Left ventricle myocardium superior (tissue), 1 donor: ENCODE data around the gene GALNT2. TPM values are rescaled to one million over a fixed set of nuclear protein-coding genes. Genes with fewer than 3 reads are reported as not detected.

Experiments
- ATAC-seq: fragments of 200-7000 bp; cut with Tn5 transposase; one replicate; pipeline ENCODE4 v1.9.1; 2020; ENCODE audit warnings: mild to moderate bottlenecking, moderate library complexity
- DNase-seq: peaks from one replicate; pipeline ENCODE4 v3.0.0-alpha.2; 2020
- intact Hi-C: fragments of 100-400 bp; cut with micrococcal nuclease; formaldehyde crosslinking; loops from one replicate; pipeline ENCODE4 v1.11.0; 2022
- total RNA-seq: library from RNA; stranded (reverse); fragmentation: NEBNext Ultra II Directional; extraction: Animal tissue kit (Norgen Biotek cat#: 25700); gene quantifications from one replicate; pipeline ENCODE4 v1.2.1, GENCODE V29; 2021
- donor health status: DM: no; HTN: yes; CAD: no; lungs with severe emphysema.

The GALNT2 gene
- total RNA-seq, 1 donor from 2014 or later, result 22.0 TPM

DNA sequence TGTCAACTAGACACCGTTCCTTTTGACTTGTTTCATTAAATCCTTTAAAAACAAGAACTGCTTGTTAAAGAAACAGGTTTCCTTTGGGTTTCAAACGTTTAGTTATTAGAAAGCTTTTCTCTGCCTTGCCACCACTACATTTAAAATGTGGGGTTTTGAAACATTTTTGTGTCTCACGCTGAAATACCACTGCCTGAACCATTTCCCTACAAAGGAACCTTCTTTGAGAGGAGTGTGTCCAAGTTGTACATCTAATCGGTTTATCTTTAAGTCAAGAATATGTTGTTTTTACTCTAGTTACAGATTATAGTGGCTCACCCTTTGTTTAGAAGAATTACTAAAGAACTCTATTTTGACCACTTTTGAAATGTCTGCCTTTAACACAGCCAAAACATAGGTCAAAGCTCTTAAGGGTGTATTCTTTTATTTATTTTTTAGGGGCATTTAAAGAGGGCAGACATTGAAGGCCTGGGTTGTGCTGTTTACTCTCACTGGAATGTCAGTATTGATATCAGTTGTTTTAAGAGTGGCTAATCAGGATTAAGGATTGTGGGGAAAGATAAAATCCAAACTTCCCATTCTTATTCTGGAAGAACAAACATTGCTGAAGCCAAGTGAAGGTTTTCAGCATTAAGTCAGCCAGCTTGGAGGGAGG lies 143.4 kb downstream of the GALNT2 start:
- DNase-seq (no peak), ATAC-seq (no peak)
- intact Hi-C loops, result no loop called here

DNA sequence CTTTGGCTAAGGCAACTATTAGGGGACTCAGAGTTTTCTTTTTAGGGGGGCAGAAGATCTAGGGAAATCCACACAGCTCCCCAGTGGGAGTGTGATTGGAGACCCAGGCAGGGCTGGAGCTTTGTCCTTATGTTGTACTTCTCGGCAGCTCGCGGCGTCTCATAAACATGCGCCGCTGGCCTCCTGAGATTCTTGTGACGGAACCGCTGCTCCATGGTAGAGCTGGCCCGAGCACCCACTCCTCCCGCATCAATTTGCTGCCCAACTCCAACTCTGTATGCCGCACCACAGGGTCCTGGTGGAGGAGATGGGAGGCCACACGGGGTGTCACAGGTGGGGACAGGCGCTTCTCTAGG lies 143.9 kb downstream of the GALNT2 start:
- intact Hi-C loops, result no loop called here
- ATAC-seq (peak; percentile 47), DNase-seq (peak; percentile 53)

DNA sequence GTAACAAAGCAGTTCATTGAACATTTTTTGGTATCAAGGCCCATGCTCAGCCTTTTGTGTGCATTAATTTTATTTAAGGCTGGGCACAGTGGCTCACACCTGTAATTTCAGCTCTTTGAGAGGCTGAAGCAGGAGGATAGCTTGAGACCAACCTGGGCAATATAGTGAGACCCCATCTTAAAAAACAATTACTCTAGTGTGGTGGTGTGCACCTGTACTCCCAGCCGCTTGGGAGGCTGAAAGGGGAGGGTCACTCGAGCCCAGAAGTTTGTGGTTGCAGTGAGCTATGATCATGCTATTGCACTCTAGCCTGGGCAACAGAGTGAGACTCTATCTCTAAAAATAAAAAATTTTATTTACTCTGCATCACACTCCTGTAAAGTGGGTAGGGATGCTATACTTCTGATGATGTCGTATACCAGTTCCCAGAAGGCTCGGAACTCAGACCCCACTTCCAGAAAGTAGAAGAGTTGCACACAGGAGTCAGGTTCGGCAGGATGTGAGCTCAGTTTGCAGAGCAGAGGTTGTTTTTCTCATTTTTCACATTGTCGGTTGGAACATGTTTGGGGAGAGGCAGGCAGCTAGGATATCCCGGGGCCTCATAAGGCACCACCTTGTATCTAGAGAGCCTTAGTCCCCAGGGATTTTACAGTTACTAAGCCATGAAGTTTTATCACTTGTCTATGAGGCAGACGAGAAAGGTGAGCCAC lies 144.6 kb downstream of the GALNT2 start:
- DNase-seq, result no peak
- no peak for ATAC-seq
- intact Hi-C loops, result no loop called here

DNA sequence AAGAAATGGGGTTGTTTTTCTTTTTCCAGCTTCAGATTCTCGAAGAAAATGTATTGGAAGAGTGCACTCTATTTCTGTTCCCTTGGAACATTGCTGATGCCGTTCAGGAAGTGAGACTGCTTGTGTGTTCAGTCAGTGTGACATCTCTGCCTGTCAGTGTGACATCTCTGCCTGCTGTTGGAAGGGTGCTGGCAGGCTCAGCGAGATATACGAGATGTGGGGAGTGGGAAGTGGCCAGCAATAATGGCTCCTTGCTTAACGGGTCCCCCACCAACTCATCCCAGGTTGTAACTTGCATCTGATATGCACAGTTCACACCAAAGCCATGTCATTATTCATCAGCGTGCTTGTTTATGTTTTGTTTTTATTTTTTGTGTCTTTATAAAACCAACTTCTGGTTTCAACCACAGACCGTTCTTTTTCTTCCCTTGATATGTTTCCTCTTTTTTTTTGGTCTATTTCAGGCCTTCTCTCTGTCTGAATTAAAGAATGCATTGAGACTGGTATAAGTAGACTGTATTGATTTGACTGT lies 145.4 kb downstream of the GALNT2 start:
- ATAC-seq (no peak), DNase-seq (no peak)
- intact Hi-C loops, result no loop called here

DNA sequence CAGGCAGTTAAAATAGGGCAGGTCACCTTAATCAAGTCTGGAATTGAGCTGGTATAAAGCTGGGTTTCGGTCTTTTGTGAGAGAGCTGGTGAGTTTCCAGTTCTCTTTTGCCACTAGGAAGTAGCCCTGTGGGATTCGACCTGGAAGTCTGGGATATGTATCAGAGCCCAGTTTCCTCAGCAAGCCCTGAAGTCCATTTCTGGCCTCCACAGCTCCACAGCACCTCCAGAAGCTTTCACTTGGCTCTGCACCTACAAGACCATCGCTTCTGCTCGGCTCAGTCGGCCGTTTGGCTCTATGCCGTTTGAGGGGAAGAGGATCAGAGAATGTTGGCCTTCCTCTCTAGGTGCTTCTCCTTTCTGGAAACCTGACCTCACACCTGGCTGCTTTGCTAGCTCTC lies 148.0 kb downstream of the GALNT2 start:
- ATAC-seq, result peak; percentile 89
- intact Hi-C loops, result no loop called here
- peak; percentile 64 for DNase-seq

DNA sequence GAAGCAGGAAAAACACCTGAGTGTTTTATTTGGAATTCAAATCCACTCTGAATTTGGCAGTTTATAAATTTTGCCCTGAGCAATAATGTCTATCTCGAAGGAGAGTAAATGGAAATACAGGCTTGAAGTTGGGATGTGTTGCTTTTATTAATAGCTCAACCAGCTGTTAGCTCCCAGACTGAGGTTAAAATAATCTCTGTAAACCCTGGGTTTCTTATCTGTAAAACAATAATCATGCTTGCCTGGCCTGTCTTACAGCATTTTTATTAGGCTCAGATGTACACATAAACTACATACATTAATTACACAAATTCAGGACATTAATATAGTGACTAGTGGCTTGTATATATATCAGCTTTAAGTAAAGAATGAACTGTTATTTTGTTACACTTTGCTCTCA lies 148.5 kb downstream of the GALNT2 start:
- DNase-seq (no peak), ATAC-seq (peak; percentile 24)
- intact Hi-C loops, result no loop called here

DNA sequence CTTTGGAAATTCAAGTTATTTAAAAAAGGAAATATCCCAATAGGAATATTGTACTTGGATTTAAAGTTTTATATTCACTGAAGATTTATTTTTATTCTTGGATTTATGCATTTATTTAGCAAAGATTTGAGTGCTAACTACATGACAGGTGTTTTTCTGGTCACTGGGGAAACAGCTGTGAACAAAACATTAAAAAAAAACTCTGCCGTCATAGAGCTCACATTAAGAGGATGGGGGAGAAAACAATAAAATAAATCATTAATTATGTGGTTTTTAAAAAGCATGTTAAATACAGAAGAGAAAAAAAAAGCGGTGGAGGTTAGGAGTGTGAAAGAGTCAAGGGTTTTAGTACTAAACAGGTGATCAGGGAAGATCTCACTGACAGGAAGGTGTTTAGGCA lies 149.9 kb downstream of the GALNT2 start:
- ATAC-seq (no peak), DNase-seq (no peak)
- intact Hi-C loops, result no loop called here

DNA sequence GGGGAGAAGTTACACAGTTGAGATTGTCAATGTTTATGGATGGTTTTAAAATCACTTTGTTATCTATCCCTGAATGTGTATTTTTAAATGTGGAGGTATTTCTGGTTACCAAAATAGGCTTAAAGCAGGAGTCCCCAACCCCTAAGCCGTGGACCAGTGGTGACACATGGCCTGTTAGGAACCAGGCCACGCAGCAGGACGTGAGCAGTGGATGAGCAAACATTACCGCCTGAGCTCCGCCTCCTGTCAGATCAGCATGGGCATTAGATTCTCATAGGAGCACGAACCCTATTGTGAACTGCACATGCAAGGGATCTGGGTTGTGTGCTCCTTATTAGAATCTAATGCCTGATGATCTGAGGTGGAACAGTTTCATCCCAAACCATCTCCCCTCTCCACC lies 151.6 kb downstream of the GALNT2 start:
- DNase-seq, result no peak
- ATAC-seq, result no peak
- intact Hi-C loops, result no loop called here

DNA sequence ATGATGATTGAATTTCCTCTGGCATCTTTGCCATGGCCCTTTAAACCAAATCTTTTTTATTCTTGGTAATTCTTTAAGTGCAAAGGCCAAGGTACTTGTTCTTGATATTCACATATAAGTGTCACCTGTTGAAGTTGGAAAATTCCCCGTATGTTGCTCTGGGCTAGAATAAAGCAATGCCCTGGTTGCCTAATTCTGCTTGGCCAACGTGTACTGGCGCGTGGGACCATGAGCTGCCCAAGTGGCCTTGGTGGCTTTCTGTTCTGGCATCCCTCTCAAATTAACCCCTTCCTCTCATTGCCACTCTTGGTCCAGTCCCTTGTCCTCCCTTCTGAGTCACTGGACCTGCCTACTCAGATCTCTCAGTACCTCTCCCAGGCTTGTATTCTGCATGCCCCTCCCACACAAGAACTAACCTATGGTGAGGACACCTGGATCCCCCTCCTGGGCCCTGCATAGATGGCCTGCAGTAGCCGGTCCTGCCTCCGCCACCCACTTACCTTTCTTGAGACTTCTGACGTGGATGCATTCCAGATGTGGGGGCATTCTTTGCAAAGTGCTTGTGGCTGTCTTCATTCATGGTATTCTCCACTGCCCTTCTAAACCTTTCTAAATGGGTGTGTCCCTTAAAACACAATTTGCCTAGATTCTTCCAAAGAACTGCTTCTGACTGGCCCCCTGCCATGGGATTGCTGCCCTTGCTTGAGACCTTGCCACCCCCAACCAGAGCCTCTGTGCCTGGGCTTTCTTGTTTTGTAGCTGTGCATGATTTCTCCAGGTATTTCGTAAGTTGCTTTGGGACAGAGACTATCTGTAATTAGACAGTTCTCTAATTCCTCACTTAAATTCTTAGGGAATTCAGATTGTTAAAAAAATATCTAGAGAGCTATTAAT lies 152.4 kb downstream of the GALNT2 start:
- intact Hi-C loops, result no loop called here
- ATAC-seq, result no peak
- DNase-seq, result no peak

DNA sequence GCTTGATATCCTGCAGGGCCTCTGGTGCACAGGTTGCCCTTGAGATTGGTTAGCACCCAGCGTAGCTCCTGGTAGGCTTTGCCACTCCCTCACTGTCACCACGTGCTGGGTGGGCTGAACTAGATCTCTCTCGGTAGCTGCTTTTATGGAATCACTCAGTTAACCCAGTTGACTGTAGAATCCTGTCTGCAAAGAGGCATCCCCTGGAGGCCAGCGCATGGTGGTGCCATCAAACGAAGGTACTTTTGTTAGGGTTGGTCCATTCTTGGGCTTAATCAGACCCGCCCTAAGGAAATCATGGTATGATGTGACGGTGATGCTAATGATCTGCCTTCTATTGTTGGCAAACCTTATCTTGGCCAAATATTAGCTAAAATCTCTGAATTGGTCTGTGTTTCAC lies 153.4 kb downstream of the GALNT2 start:
- intact Hi-C loops, result no loop called here
- ATAC-seq, result no peak
- no peak for DNase-seq

DNA sequence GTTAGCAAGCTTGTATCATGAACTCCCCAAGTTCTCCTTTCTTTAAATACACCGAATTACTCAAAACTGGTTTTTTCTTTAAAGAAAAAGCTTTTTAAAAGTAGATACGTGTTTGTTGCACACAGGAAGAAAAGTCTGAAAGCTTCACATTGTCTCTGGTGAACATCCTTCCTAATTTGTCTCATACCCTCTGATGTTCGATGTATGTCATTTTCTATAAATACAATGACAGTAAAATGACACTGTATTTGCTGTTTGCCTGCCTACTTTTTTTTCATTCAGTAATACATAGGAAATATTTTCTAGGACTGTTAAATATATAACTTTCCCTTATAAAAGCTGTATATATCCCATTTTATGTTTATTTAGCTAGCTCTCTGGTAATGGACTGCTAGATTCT lies 153.9 kb downstream of the GALNT2 start:
- intact Hi-C loops, result no loop called here
- DNase-seq (no peak), ATAC-seq (no peak)

DNA sequence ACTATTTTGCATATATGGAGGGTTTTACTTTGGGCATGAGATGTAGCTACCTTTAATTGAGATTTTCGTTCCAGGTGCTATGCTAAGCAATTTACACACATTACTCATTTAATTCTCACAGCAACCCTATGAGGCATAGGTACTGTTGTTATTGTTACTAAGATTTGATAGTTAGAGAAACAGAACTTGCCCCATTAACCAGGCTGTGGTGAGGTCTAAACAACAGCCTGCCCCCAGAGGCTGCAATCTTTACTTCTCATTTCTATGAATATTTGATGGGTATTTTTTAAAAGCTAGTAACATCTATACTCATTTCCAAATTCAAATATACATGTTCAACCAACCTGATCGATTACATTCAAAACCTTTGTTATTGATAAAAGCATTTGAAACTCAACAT lies 155.6 kb downstream of the GALNT2 start:
- intact Hi-C loops, result no loop called here
- DNase-seq (no peak), ATAC-seq (no peak)

DNA sequence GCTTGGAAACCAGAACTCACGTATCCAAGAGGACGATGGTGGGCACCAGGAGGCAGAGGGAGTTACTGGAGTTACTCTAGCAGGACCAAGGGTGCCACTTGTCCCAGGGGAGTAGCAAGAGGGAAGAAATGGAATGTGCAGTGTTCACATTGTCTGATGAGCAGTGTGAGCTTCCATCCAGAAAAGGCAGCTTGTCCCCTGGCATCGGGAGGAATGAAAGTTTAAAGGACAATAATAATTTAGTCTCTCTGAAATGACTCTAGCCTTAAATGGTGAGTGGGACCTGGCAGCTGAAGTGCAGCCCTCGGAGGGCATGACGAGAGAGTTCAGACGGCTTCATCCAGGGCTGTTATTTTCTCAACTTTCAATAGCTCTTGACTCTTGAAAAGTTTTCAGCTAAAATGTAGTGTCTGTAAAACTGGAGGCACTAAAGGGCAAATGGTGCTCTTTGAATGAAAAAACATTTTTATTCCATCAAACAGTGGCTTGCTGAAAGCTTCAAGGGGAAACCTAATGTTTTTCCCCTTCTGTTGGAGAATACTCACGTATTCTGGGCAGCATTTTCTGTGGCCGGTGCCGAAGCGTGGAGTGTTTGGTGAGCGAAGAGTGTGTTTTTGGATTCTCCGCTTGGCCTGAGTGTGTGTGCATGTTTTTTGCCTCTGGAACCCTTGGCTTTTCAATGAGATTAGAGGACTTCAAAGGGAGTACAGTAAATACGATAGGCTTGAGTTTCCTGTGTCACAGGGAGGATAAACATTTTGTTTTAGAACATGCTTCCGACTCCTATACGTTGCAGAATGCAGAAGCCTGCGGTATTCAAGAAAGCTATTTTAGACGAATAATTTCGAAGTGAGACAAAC lies 157.3 kb downstream of the GALNT2 start:
- no peak for DNase-seq
- ATAC-seq, result no peak

DNA sequence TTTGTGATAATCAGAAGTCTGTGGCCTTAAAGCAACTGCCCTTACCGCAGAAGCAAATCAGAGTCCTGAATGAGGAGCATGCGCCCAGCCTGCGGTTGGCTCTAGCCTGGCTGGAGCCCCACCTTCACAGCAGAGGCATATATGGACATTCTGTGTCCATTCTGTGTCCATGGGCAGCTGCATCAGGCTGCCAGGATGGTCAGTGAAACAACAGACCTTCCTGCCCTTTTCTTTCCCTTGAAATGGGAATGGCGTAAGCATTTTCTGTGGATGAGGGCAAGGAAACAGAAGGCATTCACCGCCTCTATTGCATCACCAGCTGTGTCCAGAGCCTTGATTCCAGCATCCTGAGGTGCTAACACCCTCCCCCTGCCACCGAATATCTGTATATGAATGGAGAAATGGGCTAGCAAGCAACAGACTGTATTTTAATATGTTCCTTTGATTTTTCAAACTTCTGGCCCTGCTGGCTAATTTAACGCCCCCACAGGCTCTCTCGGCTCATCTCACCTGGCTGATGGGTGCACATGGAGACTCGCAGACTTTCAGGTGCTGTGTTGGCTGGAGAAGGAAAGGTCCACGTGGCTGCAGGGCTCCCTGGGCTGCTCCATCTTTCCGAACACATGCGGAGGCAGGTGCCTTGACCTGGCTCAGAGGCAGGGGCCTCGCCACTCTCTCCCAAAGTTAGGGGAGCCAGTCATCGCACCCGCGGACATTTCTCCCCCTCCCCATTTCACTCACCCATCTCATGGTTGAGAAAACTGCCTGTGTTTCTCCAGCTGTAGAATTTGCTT lies 159.2 kb downstream of the GALNT2 start:
- intact Hi-C loops, result no loop called here
- DNase-seq (no peak), ATAC-seq (no peak)

More for the DNA sequence above, 157.3 kb downstream of the GALNT2 start:
- intact Hi-C loops, result no loop called here

DNA sequence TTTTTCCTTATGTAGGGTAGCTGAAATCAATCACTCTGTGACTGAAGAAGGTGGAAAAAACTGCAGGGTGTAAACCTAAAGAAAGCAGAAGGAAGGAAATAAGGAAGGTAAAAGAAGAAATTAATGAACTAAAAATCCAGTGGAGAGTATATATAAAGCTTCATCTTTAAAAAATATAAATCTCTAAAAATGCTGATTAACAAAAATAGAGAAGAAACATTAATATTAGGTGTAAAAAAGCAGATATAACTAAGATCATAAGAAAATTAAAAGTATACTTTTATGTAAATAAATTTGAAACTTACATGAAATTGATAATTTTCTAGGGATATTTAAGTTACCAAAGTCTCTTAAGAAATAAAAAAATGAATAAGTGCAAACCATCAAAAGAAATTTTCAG lies 159.8 kb downstream of the GALNT2 start:
- DNase-seq (no peak), ATAC-seq (no peak)
- intact Hi-C loops, result no loop called here

DNA sequence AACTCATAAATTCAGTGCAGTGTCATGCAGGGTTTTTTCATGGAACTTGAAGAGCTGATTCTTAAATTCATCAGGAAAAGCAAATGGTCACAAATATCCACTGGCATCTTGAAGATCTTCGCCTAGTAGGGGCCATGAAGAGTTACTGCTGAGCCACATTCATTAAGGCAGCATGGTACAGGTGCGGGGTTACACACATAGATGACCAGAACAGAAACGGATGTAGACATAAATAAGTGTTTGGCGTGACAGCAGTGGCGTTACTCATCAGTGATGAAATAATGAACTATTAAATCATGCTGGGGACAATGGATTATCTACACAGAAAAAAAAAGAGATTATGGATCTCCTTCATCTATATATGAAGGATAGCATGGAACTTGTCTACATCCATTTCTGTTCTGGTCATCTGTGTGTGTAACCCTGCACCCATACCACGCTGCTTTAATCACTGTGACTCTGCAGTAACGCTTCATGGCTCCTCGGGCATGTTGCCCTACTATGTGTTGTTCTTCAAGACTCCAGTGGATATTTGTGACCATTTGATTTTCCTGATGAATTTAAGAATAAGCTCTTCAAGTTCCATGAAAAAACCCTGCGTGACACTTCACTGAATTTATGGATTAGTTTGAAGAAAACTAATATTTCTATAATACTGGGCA lies 161.3 kb downstream of the GALNT2 start:
- DNase-seq (no peak), ATAC-seq (no peak)
- intact Hi-C loops, result no loop called here

DNA sequence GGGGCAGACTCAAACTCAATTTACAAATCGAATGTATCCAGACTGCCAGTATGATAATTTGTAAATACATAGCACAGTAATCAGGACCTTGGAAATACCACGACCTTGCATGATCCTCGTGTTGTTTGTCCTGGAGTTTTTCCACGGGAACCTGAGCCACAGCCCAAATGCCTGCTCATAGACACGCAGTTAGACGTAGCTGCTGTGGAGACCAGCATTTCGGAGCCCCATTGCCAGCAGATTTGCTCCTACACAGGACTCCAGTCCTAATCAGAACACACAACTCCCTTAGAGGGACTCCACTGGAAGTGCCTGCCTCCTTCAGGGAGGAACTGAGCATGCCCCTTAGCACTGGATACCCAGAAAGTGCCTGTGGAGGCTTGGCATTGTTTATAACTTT lies 163.2 kb downstream of the GALNT2 start:
- intact Hi-C loops, result no loop called here
- ATAC-seq, result peak; percentile 52
- no peak for DNase-seq
